Endothelial cell (in vitro differentiated cells): Measurements from ENCODE around the gene SERAC1. TPM values are rescaled to one million over a fixed set of nuclear protein-coding genes. Genes with fewer than 3 reads are reported as not detected.

Source experiments
- DNase-seq: peaks from one replicate; pipeline ENCODE4 v3.0.0; 2021; ENCODE audit warnings: low spot score
- H3K27ac Mint-ChIP-seq: one replicate; pipeline ENCODE4 v1.8.0; 2021; ENCODE audit warnings: mixed read lengths, inconsistent platforms; ENCODE audit not compliant: unreplicated experiment
- H3K27me3 Mint-ChIP-seq: one replicate; pipeline ENCODE4 v1.8.0; 2021; ENCODE audit warnings: mild to moderate bottlenecking, moderate library complexity, mixed read lengths, inconsistent platforms; ENCODE audit not compliant: unreplicated experiment
- H3K36me3 Mint-ChIP-seq: one replicate; pipeline ENCODE4 v1.8.0; 2021; ENCODE audit warnings: mild to moderate bottlenecking, low read depth, mixed read lengths, inconsistent platforms; ENCODE audit not compliant: unreplicated experiment
- H3K4me1 Mint-ChIP-seq: one replicate; pipeline ENCODE4 v1.8.0; 2021; ENCODE audit warnings: mild to moderate bottlenecking, mixed read lengths, inconsistent platforms; ENCODE audit not compliant: unreplicated experiment
- H3K4me3 Mint-ChIP-seq: one replicate; pipeline ENCODE4 v1.8.0; 2021; ENCODE audit warnings: mild to moderate bottlenecking, mixed read lengths, inconsistent platforms; ENCODE audit not compliant: unreplicated experiment
- H3K9me3 Mint-ChIP-seq: one replicate; pipeline ENCODE4 v1.8.0; 2021; ENCODE audit warnings: mixed read lengths, inconsistent platforms; ENCODE audit not compliant: unreplicated experiment
- total RNA-seq: library from RNA; stranded (reverse); fragmentation: NEBNext Ultra II Directional; extraction: Animal tissue kit (Norgen Biotek cat#: 25700); gene quantifications from one replicate; pipeline ENCODE4 v1.2.1, GENCODE V29; 2021; ENCODE audit not compliant: unreplicated experiment
- TF ChIP-seq, protein P1 (sequence below): fragments of 200-600 bp; sonication (generic); IDR thresholded peaks from one replicate; pipeline ENCODE4 v1.5.0; 2021; ENCODE audit warnings: antibody characterized with exemption; ENCODE audit not compliant: unreplicated experiment

SERAC1 gene
- total RNA-seq, 1 donor from 2014 or later: 13.8 TPM

DNA sequence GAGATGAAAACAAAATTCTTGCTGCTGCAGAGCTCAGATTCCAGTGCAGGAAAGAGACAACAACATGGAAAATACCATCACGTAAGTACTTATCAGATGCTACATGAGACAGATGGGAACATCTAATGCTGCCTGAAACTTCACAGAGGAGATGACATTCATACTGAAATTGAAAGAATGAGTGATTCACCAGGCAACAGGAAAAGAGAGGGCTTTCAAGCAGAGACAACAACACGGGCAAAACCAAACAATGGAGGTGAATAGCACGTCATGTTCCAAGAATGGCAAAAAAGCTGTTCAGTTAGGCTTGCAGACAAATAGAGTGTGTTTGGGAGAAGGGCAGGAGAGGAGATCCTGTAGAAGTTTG is 39.3 kb upstream of the SERAC1 start:
- no peaks in the 10 kb centered on the region for H3K27me3 Mint-ChIP-seq
- H3K4me1 Mint-ChIP-seq: peaks cover 16% of the 10 kb centered on the region
- H3K36me3 Mint-ChIP-seq: no peaks in the 10 kb centered on the region
- no peak for DNase-seq
- H3K27ac Mint-ChIP-seq: peak overlapping the region; percentile 43
- TF ChIP-seq, protein P1, sequence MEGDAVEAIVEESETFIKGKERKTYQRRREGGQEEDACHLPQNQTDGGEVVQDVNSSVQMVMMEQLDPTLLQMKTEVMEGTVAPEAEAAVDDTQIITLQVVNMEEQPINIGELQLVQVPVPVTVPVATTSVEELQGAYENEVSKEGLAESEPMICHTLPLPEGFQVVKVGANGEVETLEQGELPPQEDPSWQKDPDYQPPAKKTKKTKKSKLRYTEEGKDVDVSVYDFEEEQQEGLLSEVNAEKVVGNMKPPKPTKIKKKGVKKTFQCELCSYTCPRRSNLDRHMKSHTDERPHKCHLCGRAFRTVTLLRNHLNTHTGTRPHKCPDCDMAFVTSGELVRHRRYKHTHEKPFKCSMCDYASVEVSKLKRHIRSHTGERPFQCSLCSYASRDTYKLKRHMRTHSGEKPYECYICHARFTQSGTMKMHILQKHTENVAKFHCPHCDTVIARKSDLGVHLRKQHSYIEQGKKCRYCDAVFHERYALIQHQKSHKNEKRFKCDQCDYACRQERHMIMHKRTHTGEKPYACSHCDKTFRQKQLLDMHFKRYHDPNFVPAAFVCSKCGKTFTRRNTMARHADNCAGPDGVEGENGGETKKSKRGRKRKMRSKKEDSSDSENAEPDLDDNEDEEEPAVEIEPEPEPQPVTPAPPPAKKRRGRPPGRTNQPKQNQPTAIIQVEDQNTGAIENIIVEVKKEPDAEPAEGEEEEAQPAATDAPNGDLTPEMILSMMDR: no peak
- H3K9me3 Mint-ChIP-seq: no peaks in the 10 kb centered on the region
- H3K4me3 Mint-ChIP-seq: no peak overlapping the region

DNA sequence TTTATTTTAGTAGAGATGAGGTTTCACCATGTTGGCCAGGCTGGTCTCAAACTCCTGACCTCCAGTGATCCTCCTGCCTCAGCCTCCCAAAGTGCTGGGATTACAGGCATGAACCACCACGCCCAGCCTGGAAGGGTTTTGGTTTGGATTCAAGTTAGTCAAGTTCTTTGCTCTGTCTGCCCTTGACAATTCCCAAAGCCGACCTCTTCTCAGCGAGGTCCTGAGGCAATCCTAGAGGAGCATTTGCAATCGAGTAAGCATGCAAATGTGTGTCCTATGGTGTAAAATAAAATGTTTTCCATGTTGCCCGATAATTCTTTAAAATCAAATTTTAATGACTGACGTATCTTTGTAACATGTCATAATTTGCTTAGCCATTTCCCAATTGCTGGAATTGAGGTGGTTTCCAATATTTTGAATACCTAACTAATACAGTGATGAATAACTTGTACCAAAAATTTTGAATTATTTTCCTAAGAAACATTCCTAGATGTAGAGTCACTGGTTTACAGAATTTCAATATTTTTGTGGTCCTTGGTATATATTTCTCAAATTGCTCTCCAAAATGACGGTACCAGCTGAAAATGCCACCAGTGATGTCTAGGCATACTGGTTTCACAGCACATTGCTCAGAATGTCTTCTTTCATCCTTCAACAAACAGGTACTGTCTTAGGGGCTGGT is 38.8 kb upstream of the SERAC1 start:
- no peak for DNase-seq
- TF ChIP-seq, protein P1: no peak
- Mint-ChIP-seq H3K27me3 (no peaks in the 10 kb centered on the region), H3K36me3 (no peaks in the 10 kb centered on the region), H3K4me3 (no peak overlapping the region), H3K4me1 (peaks cover 16% of the 10 kb centered on the region), H3K27ac (peak overlapping the region; percentile 43), H3K9me3 (no peaks in the 10 kb centered on the region)

DNA sequence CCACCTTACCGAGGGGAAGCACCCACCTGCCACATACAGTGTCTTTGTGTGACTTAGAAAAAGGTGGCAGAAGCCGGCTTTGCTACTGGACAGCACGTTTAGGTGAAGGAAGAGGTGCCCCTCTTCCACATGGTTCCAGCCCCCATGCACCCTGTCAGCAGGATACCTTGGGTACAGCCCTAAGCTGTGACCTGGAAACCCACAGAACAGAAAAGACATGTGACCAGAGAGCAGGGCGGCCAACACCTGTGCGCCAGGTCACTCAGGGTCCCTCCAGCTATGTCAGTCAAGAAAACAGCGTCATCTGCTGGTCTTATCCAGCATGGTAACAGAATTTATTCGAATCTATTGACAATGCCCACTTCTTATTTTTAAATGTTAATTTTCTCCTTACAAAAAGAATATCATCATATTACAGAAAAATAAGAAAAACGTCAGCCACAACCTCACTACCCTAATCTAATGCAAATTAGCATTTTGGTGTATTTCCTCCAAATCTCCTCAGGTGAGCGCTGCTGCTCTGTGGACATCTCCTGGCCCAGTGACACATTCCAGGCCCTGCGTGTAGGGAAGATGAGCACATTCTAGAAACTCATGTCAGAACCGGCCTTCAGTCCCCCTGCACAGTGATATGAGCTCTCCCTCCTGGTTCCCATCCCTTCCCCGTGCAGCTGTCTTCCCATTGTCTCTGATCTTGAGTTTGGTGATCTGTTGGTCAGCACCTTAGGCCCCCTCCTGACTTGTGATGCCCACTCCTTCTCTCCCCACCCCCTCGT is 37.3 kb upstream of the SERAC1 start:
- Mint-ChIP-seq H3K4me3 (no peak overlapping the region), H3K27ac (no peak overlapping the region), H3K27me3 (peaks cover 8% of the 10 kb centered on the region), H3K9me3 (no peaks in the 10 kb centered on the region), H3K4me1 (peaks cover 26% of the 10 kb centered on the region), H3K36me3 (no peaks in the 10 kb centered on the region)
- DNase-seq: peak; percentile 31
- TF ChIP-seq, protein P1: peak; percentile 75

DNA sequence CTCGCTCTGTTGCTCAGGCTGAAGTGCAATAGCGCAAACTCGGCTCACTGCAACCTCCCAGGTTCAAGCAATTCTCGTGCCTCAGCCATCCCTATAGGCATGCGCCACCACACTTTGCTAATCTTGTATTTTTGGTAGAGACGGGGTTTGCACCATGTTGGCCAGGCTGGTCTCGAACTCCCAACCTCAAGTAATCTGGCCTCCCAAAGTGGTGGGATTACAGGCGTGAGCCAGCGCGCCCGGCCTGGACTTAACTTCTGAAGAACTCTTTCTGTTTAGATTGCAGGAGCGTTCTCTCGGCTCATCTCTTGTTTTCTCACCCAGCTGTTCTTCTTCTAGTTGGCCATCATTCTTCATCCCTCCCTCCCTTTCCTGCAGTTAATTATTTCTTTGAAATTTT is 30.4 kb upstream of the SERAC1 start:
- no peaks in the 10 kb centered on the region for H3K36me3 Mint-ChIP-seq
- no peak overlapping the region for H3K27ac Mint-ChIP-seq
- H3K4me3 Mint-ChIP-seq: no peak overlapping the region
- peaks cover 18% of the 10 kb centered on the region for H3K4me1 Mint-ChIP-seq
- DNase-seq: no peak
- peaks cover 8% of the 10 kb centered on the region for H3K27me3 Mint-ChIP-seq
- no peaks in the 10 kb centered on the region for H3K9me3 Mint-ChIP-seq
- TF ChIP-seq, protein P1: no peak
